Measurements from ENCODE around the gene AJAP1. TPM values are rescaled to one million over a fixed set of nuclear protein-coding genes. Genes with fewer than 3 reads are reported as not detected.

AJAP1 gene
- total RNA-seq, 4 donors from 2014 or later = under 0.01 to 0.21 (median 0.10) TPM

DNA sequence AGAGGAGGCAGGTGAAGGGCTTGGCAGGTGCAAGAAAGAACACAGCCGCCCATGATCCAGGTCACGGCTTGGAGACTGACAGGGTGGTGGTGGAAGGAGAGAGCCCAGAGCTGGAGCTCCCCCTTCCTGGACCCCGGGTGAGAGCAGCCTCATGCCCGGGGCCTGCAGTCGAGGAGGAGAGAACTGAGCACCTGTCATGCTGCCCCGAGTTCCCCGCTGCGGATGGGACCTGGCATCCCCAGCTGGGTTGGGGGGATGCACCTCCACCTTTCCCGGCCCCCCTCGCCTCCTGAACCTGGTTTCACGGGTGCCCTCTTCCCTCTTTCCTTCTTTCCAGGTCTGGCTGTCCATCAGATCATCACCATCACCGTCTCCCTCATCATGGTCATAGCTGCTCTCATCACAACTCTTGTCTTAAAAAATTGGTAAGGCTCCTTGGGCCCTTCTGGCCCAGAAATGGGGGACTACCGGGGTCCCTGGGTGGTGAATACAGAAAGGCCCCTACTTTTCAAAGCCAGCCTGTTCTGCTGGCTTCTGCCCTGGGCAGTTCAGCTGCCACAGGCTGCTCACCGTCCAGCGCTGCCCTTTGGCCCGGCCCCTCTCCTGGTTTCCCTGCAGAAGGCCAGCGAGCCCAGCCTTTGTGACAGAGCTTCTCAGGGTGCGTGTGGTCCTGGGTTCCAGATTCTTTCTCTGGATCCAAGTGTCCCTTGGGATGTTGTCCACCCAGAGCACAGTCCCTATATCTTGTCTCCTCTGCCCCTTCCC, 115.3 kb downstream of the AJAP1 start:
- H3K4me1 ChIP-seq = no peaks in the 10 kb centered on the region
- 84% methylated on average over 16 to 18 of the region's 18 CpGs for WGBS, 2 donors
- no peaks in the 10 kb centered on the region for H3K9me3 ChIP-seq

DNA sequence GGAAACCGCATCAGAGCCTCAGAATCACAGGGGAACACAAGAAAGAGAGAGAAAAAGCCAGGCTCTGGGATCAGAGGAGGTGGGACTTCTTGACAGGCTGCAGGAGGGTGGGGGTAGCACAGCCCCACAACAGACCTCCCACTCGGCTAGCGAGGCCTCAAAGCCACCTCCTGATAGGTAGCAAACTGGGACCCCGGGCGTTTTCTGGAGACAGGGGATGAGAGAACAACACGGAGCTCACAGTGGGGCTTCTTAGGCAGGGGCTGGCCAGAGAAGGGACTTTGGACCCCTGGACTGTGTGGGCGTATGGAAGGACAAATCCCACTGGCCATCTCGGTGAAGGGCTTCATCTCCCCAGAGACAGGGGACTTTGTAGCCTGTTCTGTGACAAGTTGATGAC, 116.3 kb downstream of the AJAP1 start:
- WGBS, 2 donors = 60 to 65% methylated on average over 6 to 8 of the region's 8 CpGs
- DNase-seq (ENCODE audit: low spot score in 2 of 2) = no peak
- Histone ChIP-seq H3K27me3 (no peaks in the 10 kb centered on the region), H3K36me3 (no peaks in the 10 kb centered on the region), H3K9me3 (no peaks in the 10 kb centered on the region), H3K4me3 (no peak overlapping the region), H3K27ac (no peak overlapping the region), H3K4me1 (no peaks in the 10 kb centered on the region)
- no peak for TF ChIP-seq POLR2A (IDR thresholded peaks at IDR 0.05)
- no peak for TF ChIP-seq EP300 (IDR thresholded peaks at IDR 0.05)
- TF ChIP-seq, protein P1, sequence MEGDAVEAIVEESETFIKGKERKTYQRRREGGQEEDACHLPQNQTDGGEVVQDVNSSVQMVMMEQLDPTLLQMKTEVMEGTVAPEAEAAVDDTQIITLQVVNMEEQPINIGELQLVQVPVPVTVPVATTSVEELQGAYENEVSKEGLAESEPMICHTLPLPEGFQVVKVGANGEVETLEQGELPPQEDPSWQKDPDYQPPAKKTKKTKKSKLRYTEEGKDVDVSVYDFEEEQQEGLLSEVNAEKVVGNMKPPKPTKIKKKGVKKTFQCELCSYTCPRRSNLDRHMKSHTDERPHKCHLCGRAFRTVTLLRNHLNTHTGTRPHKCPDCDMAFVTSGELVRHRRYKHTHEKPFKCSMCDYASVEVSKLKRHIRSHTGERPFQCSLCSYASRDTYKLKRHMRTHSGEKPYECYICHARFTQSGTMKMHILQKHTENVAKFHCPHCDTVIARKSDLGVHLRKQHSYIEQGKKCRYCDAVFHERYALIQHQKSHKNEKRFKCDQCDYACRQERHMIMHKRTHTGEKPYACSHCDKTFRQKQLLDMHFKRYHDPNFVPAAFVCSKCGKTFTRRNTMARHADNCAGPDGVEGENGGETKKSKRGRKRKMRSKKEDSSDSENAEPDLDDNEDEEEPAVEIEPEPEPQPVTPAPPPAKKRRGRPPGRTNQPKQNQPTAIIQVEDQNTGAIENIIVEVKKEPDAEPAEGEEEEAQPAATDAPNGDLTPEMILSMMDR (IDR thresholded peaks at IDR 0.05) = no peak

More for the DNA sequence above, 115.3 kb downstream of the AJAP1 start:
- Histone ChIP-seq H3K36me3 (no peaks in the 10 kb centered on the region), H3K27ac (no peak overlapping the region), H3K4me3 (no peak overlapping the region), H3K27me3 (no peaks in the 10 kb centered on the region)
- no peak for DNase-seq (ENCODE audit: low spot score in 2 of 2)
- TF ChIP-seq EP300 (IDR thresholded peaks at IDR 0.05) (no peak), POLR2A (IDR thresholded peaks at IDR 0.05) (no peak)
- TF ChIP-seq, protein P1 (IDR thresholded peaks at IDR 0.05) = no peak

DNA sequence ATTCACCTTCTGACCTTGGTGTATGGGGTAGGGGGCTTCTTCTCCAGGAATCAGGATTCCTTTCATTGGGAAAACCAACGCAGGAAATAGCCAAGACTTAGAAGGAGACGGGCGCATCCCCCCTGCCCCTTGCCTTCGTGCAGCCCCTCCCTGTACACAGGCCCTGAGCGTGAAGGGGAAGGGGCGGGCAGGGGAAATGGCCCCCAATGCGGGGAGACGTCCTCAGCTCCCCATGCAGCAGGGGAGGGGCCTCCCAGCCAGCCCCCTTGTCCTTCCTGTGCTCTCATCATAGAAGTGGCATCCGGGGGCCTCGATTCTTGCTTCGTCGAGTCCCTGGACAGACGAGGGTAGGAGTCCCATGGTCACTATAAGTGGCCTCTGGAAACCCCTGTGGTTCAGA, 116.9 kb downstream of the AJAP1 start:
- no peaks in the 10 kb centered on the region for H3K9me3 ChIP-seq
- no peak overlapping the region for H3K27ac ChIP-seq
- no peaks in the 10 kb centered on the region for H3K36me3 ChIP-seq
- no peaks in the 10 kb centered on the region for H3K27me3 ChIP-seq
- H3K4me3 ChIP-seq = no peak overlapping the region
- no peak for TF ChIP-seq POLR2A (IDR thresholded peaks at IDR 0.05)
- TF ChIP-seq, protein P1 (IDR thresholded peaks at IDR 0.05) = no peak
- no peak for TF ChIP-seq EP300 (IDR thresholded peaks at IDR 0.05)
- no peak for DNase-seq (ENCODE audit: low spot score in 2 of 2)
- WGBS, 2 donors = 51 to 83% methylated on average over 5 to 8 of the region's 13 CpGs
- H3K4me1 ChIP-seq = no peaks in the 10 kb centered on the region

DNA sequence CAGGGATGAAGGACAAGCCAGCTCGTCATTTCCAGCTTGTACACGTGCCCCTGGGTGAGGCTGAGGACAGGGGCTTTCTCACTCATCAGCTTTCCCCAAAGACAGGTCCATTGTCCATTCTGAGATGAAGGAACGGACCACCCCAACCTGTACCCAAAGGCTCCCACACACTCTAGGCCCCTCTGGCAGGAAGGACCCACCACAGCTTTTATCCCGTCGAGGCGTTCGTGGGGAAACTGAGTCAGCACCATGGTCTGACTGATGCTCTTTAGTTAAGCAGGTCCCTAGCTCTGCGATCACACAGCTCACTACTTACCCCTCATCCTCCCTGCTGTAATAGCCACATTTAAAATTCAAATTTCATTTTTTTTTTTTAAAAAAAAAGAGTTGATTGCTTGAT, 117.3 kb downstream of the AJAP1 start:
- WGBS, 2 donors = 80 to 85% methylated on average over 8 of the region's 8 CpGs

More for the DNA sequence above, 117.3 kb downstream of the AJAP1 start:
- Histone ChIP-seq H3K27me3 (no peaks in the 10 kb centered on the region), H3K27ac (no peak overlapping the region), H3K36me3 (no peaks in the 10 kb centered on the region), H3K4me3 (no peak overlapping the region), H3K4me1 (no peaks in the 10 kb centered on the region), H3K9me3 (no peaks in the 10 kb centered on the region)
- TF ChIP-seq EP300 (IDR thresholded peaks at IDR 0.05) = no peak
- no peak for TF ChIP-seq POLR2A (IDR thresholded peaks at IDR 0.05)
- TF ChIP-seq, protein P1 (IDR thresholded peaks at IDR 0.05) = no peak
- DNase-seq (ENCODE audit: low spot score in 2 of 2) = no peak
